Ureter (tissue), 1 donor: ENCODE data around the gene MMRN2. TPM values are rescaled to one million over a fixed set of nuclear protein-coding genes. Genes with fewer than 3 reads are reported as not detected.

Source experiments
- DNase-seq: peaks from one replicate; pipeline ENCODE4 v3.0.0-alpha.2; 2020; ENCODE audit warnings: low spot score
- total RNA-seq: library from RNA; stranded (reverse); gene quantifications from one replicate; pipeline ENCODE4 v1.2.4, GENCODE V29; 2023
- donor health status: DM: yes; HTN: yes; CAD: no.

MMRN2 gene
- total RNA-seq, 1 donor from 2014 or later: 99.0 TPM

DNA sequence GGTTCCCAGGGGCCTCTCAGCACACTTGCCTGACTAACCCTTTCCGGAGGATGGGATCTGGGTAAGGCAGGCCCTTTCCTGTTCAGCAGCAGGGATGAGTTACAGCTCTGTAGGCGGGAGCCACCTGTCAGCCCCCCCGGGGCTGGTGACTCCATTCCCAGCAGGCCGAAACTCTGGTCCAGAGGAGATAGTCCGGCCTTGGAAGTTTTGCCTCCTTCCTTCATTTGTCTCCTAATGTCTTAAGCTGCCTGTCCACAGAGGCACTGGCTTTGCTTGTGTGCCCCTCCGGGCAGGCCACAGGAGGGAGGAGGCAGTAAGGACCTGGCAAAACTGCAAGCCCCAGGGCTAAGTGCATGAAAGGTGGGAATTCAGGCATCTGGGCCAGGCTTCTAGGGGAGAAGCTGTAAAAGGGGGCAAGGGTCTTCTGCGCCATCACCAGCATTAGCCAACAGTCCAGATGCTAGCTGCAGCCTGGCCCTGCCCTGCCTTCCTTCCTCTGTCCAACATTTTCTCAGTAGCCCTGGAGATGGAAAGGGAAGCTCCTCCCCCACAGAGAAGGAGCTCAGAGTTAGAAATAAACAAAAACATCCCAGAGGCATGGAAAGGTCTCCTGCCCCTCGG is 12.1 kb upstream of the MMRN2 start:
- DNase-seq: no peak

GRCh38 chr10:86968994-86969355 is 11.6 kb upstream of the MMRN2 start:
- DNase-seq: no peak

DNA sequence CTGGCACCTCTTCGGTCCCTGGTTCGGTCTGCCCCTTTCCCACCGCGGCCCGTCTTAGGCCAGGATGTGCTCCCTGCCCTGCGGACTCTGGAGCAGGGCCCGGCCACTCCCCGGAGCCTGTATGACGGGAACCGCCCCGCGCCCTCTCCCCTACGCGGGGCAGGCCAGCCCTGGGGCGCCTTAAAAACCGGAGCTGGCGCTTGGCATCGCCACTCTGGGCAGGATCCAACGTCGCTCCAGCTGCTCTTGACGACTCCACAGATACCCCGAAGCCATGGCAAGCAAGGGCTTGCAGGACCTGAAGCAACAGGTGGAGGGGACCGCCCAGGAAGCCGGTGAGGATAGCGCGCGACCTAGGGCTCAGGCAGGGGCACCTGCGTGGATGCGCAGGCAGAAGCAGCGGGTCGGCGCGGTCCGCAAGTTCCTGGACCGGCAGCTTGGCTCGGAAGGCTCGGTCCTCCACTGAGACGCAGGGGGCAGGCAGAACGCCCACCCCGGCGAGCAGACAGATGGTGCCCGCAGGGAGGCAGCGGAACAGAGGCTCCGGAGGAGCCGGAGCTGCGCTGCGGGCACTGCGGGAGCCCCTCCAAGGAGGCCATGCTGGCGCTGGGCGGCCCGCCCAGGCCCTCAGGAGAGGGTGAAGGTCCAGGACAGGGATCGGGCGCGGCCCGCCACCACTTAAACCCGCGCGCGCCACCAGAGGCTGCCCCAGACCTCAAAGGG is 11.0 kb upstream of the MMRN2 start, which contains the start of gene ADIRF:
TSS of gene ADIRF (plus strand) at position 212 of the 723 bp plus-strand sequence. CDS start at position 275, 63 bp downstream.
- DNase-seq: peak; percentile 91

- peak; percentile 44 for DNase-seq
Measured at GRCh38 chr10:86967481-86967941, 10.1 kb upstream of the MMRN2 start.

DNA sequence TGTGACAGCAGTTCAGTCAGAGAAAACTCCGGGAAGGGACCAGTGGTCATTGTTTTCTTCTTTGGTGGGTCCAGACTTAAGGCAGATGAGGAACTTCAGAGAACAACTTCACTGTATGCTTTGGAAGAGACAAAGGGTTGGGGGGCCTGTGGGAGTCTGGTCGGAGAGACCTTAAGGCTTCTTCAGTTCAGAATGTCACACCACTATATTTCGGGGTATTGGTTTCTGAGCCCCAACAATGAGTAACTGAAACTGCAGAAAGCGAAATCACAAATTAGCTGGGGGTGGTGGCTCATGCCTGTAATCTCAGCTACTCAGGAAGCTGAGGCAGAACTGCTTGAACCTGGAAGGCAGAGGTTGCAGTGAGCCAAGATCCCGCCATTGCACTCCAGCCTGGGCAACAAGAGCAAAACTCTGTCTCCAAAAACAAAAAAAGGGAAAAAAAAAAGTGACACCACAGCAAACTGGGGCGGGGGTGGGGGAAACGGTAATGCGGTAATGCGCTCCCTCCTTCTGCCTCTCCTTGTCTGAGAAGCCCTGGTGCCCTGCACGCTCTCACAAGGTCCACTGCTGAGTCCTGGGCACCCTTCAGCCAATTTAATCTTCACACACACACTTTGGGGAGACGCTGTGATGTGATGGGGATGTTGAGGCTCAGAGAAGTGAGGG is 8.7 kb upstream of the MMRN2 start:
- DNase-seq: peak; percentile 26

DNA sequence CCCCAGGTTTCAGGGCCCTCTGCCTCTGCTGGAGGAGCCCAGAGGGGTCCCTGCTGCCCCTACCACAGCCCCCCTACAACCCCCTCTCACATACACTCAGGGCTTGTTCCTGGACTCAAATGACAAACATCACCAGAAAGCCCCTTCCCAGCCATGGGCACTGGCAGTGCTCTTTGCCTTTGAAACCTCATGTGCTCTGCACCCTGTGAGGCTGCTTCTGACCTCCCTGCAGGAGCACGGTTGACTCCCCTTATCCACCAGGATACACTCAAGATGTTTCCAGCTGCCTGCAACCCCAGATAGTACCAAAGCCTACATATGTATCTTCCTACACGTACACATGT is 7.4 kb upstream of the MMRN2 start:
- no peak for DNase-seq

DNA sequence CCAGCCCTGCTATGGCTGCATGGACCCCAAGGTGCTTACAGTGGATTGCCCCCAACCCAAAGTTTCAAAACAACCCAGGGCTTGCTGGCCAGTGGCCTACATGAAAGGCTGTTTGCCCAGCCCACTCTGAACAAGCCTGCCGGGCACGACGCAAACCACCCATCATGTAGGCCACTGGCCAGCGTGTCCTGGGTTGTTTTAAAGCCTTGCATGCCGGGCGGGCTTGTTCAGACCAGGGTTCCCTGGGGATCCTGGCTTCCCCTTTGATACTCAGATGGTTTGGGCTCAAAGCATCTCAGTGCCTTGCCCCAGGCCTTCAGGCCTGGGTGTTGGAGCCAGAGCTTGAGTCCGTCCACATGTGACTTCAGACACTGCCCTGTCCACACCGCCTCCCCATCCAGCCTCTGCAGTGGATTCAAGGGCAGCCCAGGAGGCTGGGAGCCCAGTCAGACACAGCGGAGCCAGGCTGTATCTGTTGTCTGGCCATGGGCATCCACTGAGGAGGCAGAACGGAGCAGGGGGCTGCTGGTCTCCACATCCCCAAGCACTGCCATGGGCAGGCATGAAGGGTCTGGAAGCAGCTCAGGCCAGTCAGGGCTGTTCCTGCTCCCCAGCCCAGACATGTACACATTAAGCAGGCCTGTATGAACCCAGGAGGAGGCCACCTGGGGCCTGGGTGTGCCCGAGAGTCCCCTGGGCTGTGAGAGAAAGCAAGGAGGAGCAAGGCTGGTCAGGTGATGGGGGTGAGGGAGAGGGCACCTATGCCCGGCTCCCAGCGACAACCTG is 6.8 kb upstream of the MMRN2 start:
- peak; percentile 69 for DNase-seq

GRCh38 chr10:86963341-86963919 is 6.0 kb upstream of the MMRN2 start:
- DNase-seq: peak; percentile 41

DNA sequence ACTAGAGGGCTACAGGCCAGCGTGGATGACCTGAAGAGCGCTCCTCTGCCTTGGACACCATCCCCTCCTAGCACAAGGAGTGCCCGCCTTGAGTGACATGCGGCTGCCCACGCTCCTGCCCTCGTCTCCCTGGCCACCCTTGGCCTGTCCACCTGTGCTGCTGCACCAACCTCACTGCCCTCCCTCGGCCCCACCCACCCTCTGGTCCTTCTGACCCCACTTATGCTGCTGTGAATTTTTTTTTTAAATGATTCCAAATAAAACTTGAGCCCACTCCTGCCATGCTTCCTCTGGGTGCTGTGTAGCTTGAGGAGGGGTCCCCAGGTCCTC is 5.5 kb upstream of the MMRN2 start:
- peak; percentile 30 for DNase-seq

GRCh38 chr10:86962136-86962980 is 4.9 kb upstream of the MMRN2 start:
- DNase-seq: peak; percentile 42

GRCh38 chr10:86961481-86962091 is 4.2 kb upstream of the MMRN2 start:
- no peak for DNase-seq

GRCh38 chr10:86960863-86961434 is 3.5 kb upstream of the MMRN2 start:
- DNase-seq: no peak

DNA sequence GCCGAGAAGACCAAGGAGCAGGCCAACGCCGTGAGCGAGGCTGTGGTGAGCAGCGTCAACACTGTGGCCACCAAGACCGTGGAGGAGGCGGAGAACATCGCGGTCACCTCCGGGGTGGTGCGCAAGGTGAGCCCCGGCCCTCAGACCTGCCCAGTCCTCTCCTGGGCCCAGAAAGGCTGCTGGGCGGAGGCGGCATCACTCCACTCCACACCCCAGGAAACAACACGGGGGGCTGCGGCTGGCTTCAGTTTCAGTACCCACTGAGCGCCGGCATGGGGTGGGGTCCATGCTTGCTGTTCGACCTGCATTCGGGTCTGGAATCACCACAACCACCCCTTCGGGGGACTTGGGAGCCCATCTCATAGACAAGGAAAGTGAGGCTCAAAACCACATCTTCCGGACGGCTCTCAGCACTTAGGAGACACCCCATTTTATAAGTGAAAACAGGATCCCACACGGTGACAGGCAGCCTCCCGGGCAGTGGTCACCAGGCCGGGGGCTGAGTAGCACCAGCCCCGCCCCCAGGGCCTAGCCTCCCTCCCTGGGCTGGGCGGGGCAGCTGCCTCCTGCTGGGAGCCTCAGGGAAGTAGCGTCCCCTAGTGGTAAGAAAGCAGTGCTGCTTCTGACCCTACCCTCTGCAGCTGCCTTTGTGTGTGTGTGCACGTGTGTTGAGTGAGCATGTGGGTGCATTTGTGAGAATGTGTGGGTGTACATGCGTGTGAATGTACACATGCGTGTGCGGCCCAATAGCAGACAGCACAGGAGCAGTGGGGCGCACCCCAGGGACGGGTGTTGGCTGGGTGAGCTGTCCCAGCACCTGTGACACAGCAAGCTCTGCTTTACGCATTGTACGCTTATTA is 2.8 kb upstream of the MMRN2 start:
- DNase-seq: no peak

- no peak for DNase-seq
Measured at GRCh38 chr10:86959737-86960002, 2.3 kb upstream of the MMRN2 start.

- no peak for DNase-seq
Measured at GRCh38 chr10:86958901-86959736, 1.7 kb upstream of the MMRN2 start.

DNA sequence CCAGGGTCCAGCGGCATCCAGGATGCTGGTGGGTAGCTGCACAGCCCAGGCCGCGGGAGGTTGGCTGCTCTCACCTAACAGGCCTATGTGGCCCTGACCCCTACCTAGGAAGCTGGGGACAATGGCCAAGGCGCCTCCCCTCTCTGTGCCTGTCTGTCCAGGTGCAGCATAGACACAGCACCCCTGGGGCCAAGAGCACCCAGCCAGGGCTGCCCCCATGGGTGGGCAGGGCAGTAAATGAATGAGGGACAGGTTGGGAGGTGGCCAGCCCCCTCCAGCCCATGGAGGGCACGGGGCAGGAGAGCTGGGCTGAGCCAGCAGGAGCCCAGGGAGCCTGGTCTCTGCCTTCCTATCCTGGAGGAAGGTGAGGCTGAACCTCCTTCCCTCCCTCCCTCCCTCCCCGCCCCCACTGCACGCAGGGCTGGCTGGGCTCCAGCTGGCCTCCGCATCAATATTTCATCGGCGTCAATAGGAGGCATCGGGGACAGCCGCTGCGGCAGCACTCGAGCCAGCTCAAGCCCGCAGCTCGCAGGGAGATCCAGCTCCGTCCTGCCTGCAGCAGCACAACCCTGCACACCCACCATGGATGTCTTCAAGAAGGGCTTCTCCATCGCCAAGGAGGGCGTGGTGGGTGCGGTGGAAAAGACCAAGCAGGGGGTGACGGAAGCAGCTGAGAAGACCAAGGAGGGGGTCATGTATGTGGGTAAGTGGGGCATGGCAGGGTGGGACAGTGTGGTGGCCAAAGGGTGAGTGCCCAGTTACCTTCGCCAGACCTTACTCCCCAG is 893 bp upstream of the MMRN2 start, which contains the start of gene SNCG:
TSS of gene SNCG (plus strand) at position 484 of the 785 bp plus-strand sequence. CDS start at position 583, 99 bp downstream.
- DNase-seq: no peak

DNA sequence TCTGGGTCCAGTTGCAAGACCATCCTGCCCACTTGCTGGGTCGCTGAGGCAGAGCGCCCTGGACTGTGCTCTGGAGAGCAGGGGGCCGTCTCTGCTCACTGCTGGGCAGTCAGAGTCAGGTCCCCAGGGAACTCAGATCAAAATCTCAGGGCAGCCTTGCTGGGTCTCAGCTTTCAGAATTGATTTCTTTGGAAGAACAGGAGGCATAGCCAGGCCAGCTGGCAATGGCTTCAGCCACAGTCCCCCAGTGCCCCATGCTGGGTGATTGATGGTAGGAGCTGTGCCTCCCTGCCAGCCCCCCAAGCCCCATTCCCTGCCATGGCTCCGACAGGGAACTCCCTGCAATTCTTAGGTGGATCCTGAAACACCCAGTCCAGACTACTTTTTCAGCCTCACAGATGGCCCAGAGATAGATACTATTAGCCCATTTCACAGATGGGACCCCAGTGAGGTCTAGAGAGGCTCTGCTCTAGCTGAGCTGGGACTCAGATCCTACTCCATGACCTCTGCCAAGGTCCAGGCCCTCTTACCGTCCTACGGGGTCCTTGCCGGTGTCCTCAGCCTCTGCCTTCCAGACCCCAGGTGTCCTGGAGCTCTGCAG is 467 bp downstream of the MMRN2 start:
- no peak for DNase-seq
